HepG2 (cell line): ENCODE results near the gene KAT6B.

Experiments
- LCORL ChIP-seq, 2 experiments: fragments of 450-650 bp in 1 of 2; sonication (generic) in 1 of 2; formaldehyde crosslinking in 1 of 2; IDR thresholded peaks; 2 replicates each; pipeline versions ENCODE4 v1.5.0 to v1.6.1; 2017 to 2020; ENCODE audit warnings: antibody characterized with exemption in 1 of 2, missing genetic modification reagents in 1 of 2
- RXRA ChIP-seq: sonication (generic); formaldehyde crosslinking; IDR thresholded peaks from 2 replicates; pipeline ENCODE4 v1.5.1; 2020; ENCODE audit warnings: missing genetic modification reagents

DNA sequence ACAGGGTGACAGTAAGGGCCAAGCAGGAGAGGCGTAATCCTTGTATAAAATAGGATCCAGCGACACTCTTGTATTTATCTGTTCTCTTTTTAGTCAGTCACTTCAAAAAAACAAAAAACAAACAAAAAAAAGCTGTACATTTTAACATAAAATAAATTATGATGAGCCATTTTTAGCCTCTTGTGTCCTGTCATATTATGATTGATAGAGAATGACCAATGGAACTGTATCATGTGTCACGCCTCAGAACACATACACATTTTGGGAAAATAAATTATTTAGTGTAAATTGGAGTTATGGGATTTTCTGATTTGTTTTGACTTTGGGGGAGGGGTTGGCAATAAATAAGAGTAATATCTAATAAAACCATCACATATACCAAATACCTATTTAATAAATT is 205.7 kb downstream of the KAT6B start:
- no peak for TF ChIP-seq LCORL (IDR thresholded peaks at IDR 0.05)
- no peak for TF ChIP-seq LCORL (CRISPR knock-in tag; IDR thresholded peaks at IDR 0.05)
- no peak for TF ChIP-seq RXRA (CRISPR knock-in tag)
